ENCODE data around the gene NUDT17.

- TF ChIP-seq EZH2phosphoT487 (IDR thresholded peaks at IDR 0.05; ENCODE audit: unreplicated experiment) (no peak), CTCF (conservative IDR thresholded peaks at IDR 0.05; ENCODE audit: low read depth in 2 of 2) (no peak), EZH2 (IDR thresholded peaks at IDR 0.05; ENCODE audit: low read depth, unreplicated experiment) (no peak), POLR2AphosphoS5 (IDR thresholded peaks at IDR 0.05; ENCODE audit: low read depth) (no peak), NANOG (IDR thresholded peaks at IDR 0.05; ENCODE audit: borderline replicate concordance) (no peak), STAT1 (IDR thresholded peaks at IDR 0.05; ENCODE audit: unreplicated experiment) (no peak), REST (IDR thresholded peaks at IDR 0.05; ENCODE audit: unreplicated experiment) (no peak), ETS1 (IDR thresholded peaks at IDR 0.05) (no peak), ZNF331 (CRISPR knock-in tag; IDR thresholded peaks at IDR 0.05; ENCODE audit: low read depth) (no peak), CREB1 (CRISPR knock-in tag; IDR thresholded peaks at IDR 0.05; ENCODE audit: low read depth) (no peak), JUNB (IDR thresholded peaks at IDR 0.05; ENCODE audit: unreplicated experiment) (no peak), ZNF114 (CRISPR knock-in tag; IDR thresholded peaks at IDR 0.05) (no peak), ZNF462 (CRISPR knock-in tag; IDR thresholded peaks at IDR 0.05) (no peak)
Measured at GRCh38 chr1:145796753-145797152, 48.7 kb upstream of the NUDT17 start.

Measured in GM23338 (cell line).